Endothelial cell of umbilical vein (primary cell): Measurements from ENCODE around the gene PAX2. TPM values are rescaled to one million over a fixed set of nuclear protein-coding genes. Genes with fewer than 3 reads are reported as not detected.

Experiments used
- BruUV-seq: library from RNA; stranded (reverse); fragments of 400-500 nt; replicated peaks from 2 replicates; lab custom pipeline; 2021; lab: Mats Ljungman, UMichigan
- CTCF ChIA-PET: fragments of 300-600, 350-600 bp; sonication (Branson Sonifier 250); formaldehyde crosslinking; loops from one replicate; lab custom pipeline; 2021; ENCODE audit warnings: antibody characterized with exemption, inconsistent platforms; lab: Charles Lee
- POLR2A ChIA-PET: fragments of 300-600, 350-600 bp; sonication (Branson Sonifier 250); formaldehyde crosslinking; loops from one replicate; lab custom pipeline; 2021; ENCODE audit warnings: antibody characterized with exemption, inconsistent platforms; lab: Charles Lee
- DNase-seq: peaks from one replicate; pipeline ENCODE4 v3.0.0-alpha.2; 2011; ENCODE audit warnings: low read depth, low spot score
- FAIRE-seq: peaks from 2 replicates; lab custom pipeline; 2011; peaks lifted over from hg19 to GRCh38; lab: Jason Lieb, UNC
- H2AFZ ChIP-seq: 2 replicates; pipeline ENCODE4 v1.6.0; 2012; ENCODE audit warnings: low read depth, low read length, control low read depth, inconsistent platforms
- H3K27ac ChIP-seq: 2 replicates; pipeline ENCODE4 v1.5.1; 2011; ENCODE audit warnings: low read depth, mild to moderate bottlenecking, control low read depth, low read length, moderate library complexity; ENCODE audit not compliant: insufficient read depth
- H3K27me3 ChIP-seq, 2 experiments: 2 replicates each; pipeline versions ENCODE4 v1.6.0 to v1.6.1; 2011; ENCODE audit warnings: low read length in 2 of 2, mixed read lengths in 1 of 2; ENCODE audit not compliant: control insufficient read depth in 2 of 2, insufficient read depth in 2 of 2
- H3K36me3 ChIP-seq, 2 experiments: 2 replicates in 1 of 2; 3 replicates in 1 of 2; pipeline ENCODE4 v1.5.1; 2011; ENCODE audit warnings: low read length in 2 of 2, mild to moderate bottlenecking in 1 of 2, moderate library complexity in 1 of 2; ENCODE audit not compliant: control insufficient read depth in 2 of 2, insufficient read depth in 2 of 2; ENCODE audit errors: extremely low read depth in 1 of 2
- H3K4me1 ChIP-seq: 3 replicates; pipeline ENCODE4 v1.5.1; 2011; ENCODE audit warnings: mild to moderate bottlenecking, low read length; ENCODE audit not compliant: control insufficient read depth, insufficient read depth; ENCODE audit errors: extremely low read depth
- H3K4me2 ChIP-seq: 2 replicates; pipeline ENCODE4 v1.6.1; 2011; ENCODE audit warnings: low read length, control low read depth, mixed read lengths; ENCODE audit not compliant: insufficient read depth
- H3K4me3 ChIP-seq, 3 experiments: fragments of 200-600 bp in 1 of 3; sonication (generic), shearing (Covaris generic) in 1 of 3; replicated peaks in 1 of 3; 2 replicates each; pipeline ENCODE4 v1.5.1; 2011 to 2016; ENCODE audit warnings: control low read depth in 3 of 3, low read length in 3 of 3, mild to moderate bottlenecking in 2 of 3, inconsistent platforms in 1 of 3, low read depth in 1 of 3, moderate library complexity in 1 of 3; ENCODE audit not compliant: insufficient read depth in 1 of 3
- H3K79me2 ChIP-seq: 2 replicates; pipeline ENCODE4 v1.6.0; 2012; ENCODE audit warnings: low read length, inconsistent platforms; ENCODE audit not compliant: control insufficient read depth, insufficient read depth
- H3K9ac ChIP-seq: replicated peaks from 2 replicates; pipeline ENCODE3; 2011; ENCODE audit warnings: low read length, control low read depth; ENCODE audit not compliant: insufficient read depth; ENCODE audit errors: extremely low read depth
- H3K9me1 ChIP-seq: replicated peaks from 3 replicates; pipeline ENCODE4 v1.6.0; 2011; ENCODE audit warnings: mild to moderate bottlenecking, low read length; ENCODE audit not compliant: control insufficient read depth, insufficient read depth; ENCODE audit errors: extremely low read depth
- H3K9me3 ChIP-seq: replicated peaks from 2 replicates; pipeline ENCODE4 v1.5.1; 2012; ENCODE audit warnings: low read length, inconsistent platforms; ENCODE audit not compliant: control insufficient read depth, insufficient read depth
- H4K20me1 ChIP-seq: replicated peaks from 2 replicates; pipeline ENCODE3; 2011; ENCODE audit warnings: mild to moderate bottlenecking, low read length; ENCODE audit not compliant: control insufficient read depth, insufficient read depth; ENCODE audit errors: extremely low read depth
- EZH2 ChIP-seq: IDR thresholded peaks from 2 replicates; pipeline ENCODE4 v1.6.1; 2012; ENCODE audit warnings: borderline replicate concordance, low read depth, mild to moderate bottlenecking, moderate library complexity, low read length, inconsistent platforms; ENCODE audit not compliant: severe bottlenecking
- FOS ChIP-seq: IDR thresholded peaks from 2 replicates; pipeline ENCODE4 v1.6.1; 2011; ENCODE audit warnings: mild to moderate bottlenecking, low read length, moderate library complexity, borderline replicate concordance; ENCODE audit not compliant: insufficient read depth
- GATA2 ChIP-seq: IDR thresholded peaks from 2 replicates; pipeline ENCODE4 v1.7.0; 2011; ENCODE audit warnings: low read depth, mild to moderate bottlenecking, moderate library complexity, mixed read lengths, low read length; ENCODE audit not compliant: insufficient read length, insufficient read depth
- JUN ChIP-seq: IDR thresholded peaks from 2 replicates; pipeline ENCODE4 v1.6.1; 2011; ENCODE audit warnings: borderline replicate concordance, low read depth; ENCODE audit not compliant: insufficient read length, insufficient read depth
- MAX ChIP-seq: IDR thresholded peaks from 2 replicates; pipeline ENCODE4 v1.6.1; 2011; ENCODE audit not compliant: insufficient read depth, insufficient read length
- MYC ChIP-seq: IDR thresholded peaks from one replicate; pipeline ENCODE4 v1.6.1; 2011; ENCODE audit warnings: mild to moderate bottlenecking, low read depth, low read length
- POLR2AphosphoS5 ChIP-seq: IDR thresholded peaks from 2 replicates; pipeline ENCODE4 v1.6.1; 2012; ENCODE audit warnings: low read depth, mild to moderate bottlenecking, control low read depth, low read length, moderate library complexity; ENCODE audit not compliant: insufficient read depth
- dilution Hi-C: fragments of 300-500 bp; cut with MboI; formaldehyde crosslinking; loops from one replicate; pipeline ENCODE4 v1.15.0; 2019; ENCODE audit warnings: low sequenced_read_pairs; ENCODE audit not compliant: extremely low pct_ligation_motif_present
- intact Hi-C: fragments of 100-400 bp; cut with micrococcal nuclease; formaldehyde crosslinking; loops from one replicate; pipeline ENCODE4 v1.10.0; 2022
- polyA plus RNA-seq, 4 experiments: library from polyadenylated mRNA; depleted of rRNA in 3 of 4; stranded (reverse) in 3 of 4; unstranded in 1 of 4; fragments of >200 nt; gene quantifications; 2 replicates each; pipeline versions ENCODE4 v1.2.1 to v1.2.3, GENCODE V29; 2011 to 2012; ENCODE audit warnings: missing spikeins in 1 of 4
- total RNA-seq: library from RNA; stranded (reverse); gene quantifications from 2 replicates; pipeline ENCODE4 v1.2.3, GENCODE V29; 2021
- TF ChIP-seq, protein P1 (sequence below), 2 donors: IDR thresholded peaks; 1 replicate in 1 of 2; 2 replicates in 1 of 2; pipeline ENCODE4 v1.5.1; 2011; ENCODE audit warnings: low read length in 2 of 2, mild to moderate bottlenecking in 2 of 2, moderate library complexity in 2 of 2, control low read depth in 1 of 2, inconsistent platforms in 1 of 2, low read depth in 1 of 2; ENCODE audit not compliant: insufficient read depth in 1 of 2; ENCODE audit errors: extremely low read depth in 1 of 2

Gene PAX2
- total and polyA plus RNA-seq, 2 donors (not counting 3 experiments of a cell fraction or from before 2014, with no cell fraction given), result not detected

GRCh38 chr10:100749059-100749308, 3.6 kb downstream of the PAX2 start:
- ChIA-PET CTCF (no interaction called here), POLR2A (no interaction called here)
- Histone ChIP-seq H2AFZ (no peak overlapping the region), H3K4me3 (no peak overlapping the region), H3K9me1 (no peaks in the 10 kb centered on the region), H3K27me3 (peaks cover 85 to 93% of the 10 kb centered on the region in 2 experiments), H3K9me3 (no peaks in the 10 kb centered on the region), H3K27ac (no peak overlapping the region), H3K4me1 (no peaks in the 10 kb centered on the region), H4K20me1 (no peaks in the 10 kb centered on the region), H3K36me3 (no peaks in the 10 kb centered on the region), H3K4me2 (no peak overlapping the region), H3K79me2 (no peaks in the 10 kb centered on the region), H3K9ac (no peak overlapping the region)
- FAIRE-seq (no peak), DNase-seq (no peak)
- intact Hi-C loops, result no loop called here
- no TSS peak for BruUV-seq
- TF ChIP-seq MAX (no peak), EZH2 (no peak), GATA2 (no peak), MYC (no peak), POLR2AphosphoS5 (no peak)
- dilution Hi-C loops, result no loop called here

GRCh38 chr10:100749309-100750217, 4.2 kb downstream of the PAX2 start:
- H3K79me2 ChIP-seq, result no peaks in the 10 kb centered on the region
- no peak overlapping the region for H2AFZ ChIP-seq
- no peak for DNase-seq
- H4K20me1 ChIP-seq, result no peaks in the 10 kb centered on the region
- no peak overlapping the region for H3K9ac ChIP-seq
- H3K4me1 ChIP-seq, result no peaks in the 10 kb centered on the region
- ChIA-PET POLR2A (no interaction called here), CTCF (no interaction called here)
- FAIRE-seq, result no peak
- no peak overlapping the region for H3K4me3 ChIP-seq
- no peak overlapping the region for H3K4me2 ChIP-seq
- BruUV-seq, result no TSS peak
- no peaks in the 10 kb centered on the region for H3K9me3 ChIP-seq
- H3K27me3 ChIP-seq, result peaks cover 85 to 92% of the 10 kb centered on the region in 2 experiments
- no peak overlapping the region for H3K27ac ChIP-seq
- H3K9me1 ChIP-seq, result no peaks in the 10 kb centered on the region
- dilution Hi-C loops, result no loop called here
- intact Hi-C loops, result no loop called here
- H3K36me3 ChIP-seq, result no peaks in the 10 kb centered on the region
- TF ChIP-seq JUN (no peak), EZH2 (peak; percentile 37), FOS (no peak)
- TF ChIP-seq, protein P1, sequence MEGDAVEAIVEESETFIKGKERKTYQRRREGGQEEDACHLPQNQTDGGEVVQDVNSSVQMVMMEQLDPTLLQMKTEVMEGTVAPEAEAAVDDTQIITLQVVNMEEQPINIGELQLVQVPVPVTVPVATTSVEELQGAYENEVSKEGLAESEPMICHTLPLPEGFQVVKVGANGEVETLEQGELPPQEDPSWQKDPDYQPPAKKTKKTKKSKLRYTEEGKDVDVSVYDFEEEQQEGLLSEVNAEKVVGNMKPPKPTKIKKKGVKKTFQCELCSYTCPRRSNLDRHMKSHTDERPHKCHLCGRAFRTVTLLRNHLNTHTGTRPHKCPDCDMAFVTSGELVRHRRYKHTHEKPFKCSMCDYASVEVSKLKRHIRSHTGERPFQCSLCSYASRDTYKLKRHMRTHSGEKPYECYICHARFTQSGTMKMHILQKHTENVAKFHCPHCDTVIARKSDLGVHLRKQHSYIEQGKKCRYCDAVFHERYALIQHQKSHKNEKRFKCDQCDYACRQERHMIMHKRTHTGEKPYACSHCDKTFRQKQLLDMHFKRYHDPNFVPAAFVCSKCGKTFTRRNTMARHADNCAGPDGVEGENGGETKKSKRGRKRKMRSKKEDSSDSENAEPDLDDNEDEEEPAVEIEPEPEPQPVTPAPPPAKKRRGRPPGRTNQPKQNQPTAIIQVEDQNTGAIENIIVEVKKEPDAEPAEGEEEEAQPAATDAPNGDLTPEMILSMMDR (IDR thresholded peaks at IDR 0.05; ENCODE audit: extremely low read depth in 1 of 2, insufficient read depth in 1 of 2, low read depth in 1 of 2, low read length in 2 of 2), result no peak
